Thyroid gland (tissue), 4 donors: ENCODE measurements around the gene PDCD4. TPM values are rescaled to one million over a fixed set of nuclear protein-coding genes. Genes with fewer than 3 reads are reported as not detected.

ENCODE experiments used
- DNase-seq, 2 donors: peaks; one replicate each; pipeline ENCODE4 v3.0.0-alpha.2; 2019
- H3K27ac ChIP-seq, 3 donors: fragments of 200-600 bp; sonication (generic); 1 replicate in 2 of 3; 2 replicates in 1 of 3; pipeline ENCODE4 v1.5.1; 2016 to 2019; ENCODE audit warnings: mild to moderate bottlenecking in 1 of 3, moderate library complexity in 1 of 3
- H3K27me3 ChIP-seq: fragments of 200-600 bp; sonication (generic); one replicate; pipeline ENCODE4 v1.5.1; 2019
- H3K36me3 ChIP-seq, 2 donors: fragments of 200-600 bp; sonication (generic); one replicate each; pipeline ENCODE4 v1.5.1; 2016 to 2019
- H3K4me1 ChIP-seq, 2 donors: fragments of 200-600 bp; sonication (generic); one replicate each; pipeline ENCODE4 v1.5.1; 2017 to 2019
- H3K4me3 ChIP-seq, 3 donors: fragments of 200-600 bp; sonication (generic); replicated peaks in 1 of 3; 1 replicate in 2 of 3; 2 replicates in 1 of 3; pipeline ENCODE4 v1.5.1; 2016; ENCODE audit warnings: mild to moderate bottlenecking in 1 of 3
- H3K9me3 ChIP-seq: fragments of 200-600 bp; sonication (generic); one replicate; pipeline ENCODE4 v1.5.1; 2017
- CTCF ChIP-seq, 6 experiments: fragments of 200-600 bp in 3 of 6; fragments of 450-650 bp in 3 of 6; sonication (generic) in 3 of 6; IDR thresholded peaks; one replicate each; pipeline ENCODE4 v1.5.1; 2016 to 2019; ENCODE audit warnings: antibody characterized with exemption in 6 of 6, mild to moderate bottlenecking in 2 of 6, inconsistent platforms in 1 of 6, moderate library complexity in 1 of 6
- POLR2A ChIP-seq, 2 donors: fragments of 450-650 bp; IDR thresholded peaks; one replicate each; pipeline ENCODE4 v1.6.1; 2017; ENCODE audit warnings: antibody characterized with exemption in 2 of 2, mild to moderate bottlenecking in 2 of 2, moderate library complexity in 1 of 2
- WGBS, 2 donors: methylation state at CpG; one replicate each; pipeline ENCODE4 v1.1.5; 2017; 5-methylcytosine and 5-hydroxymethylcytosine counted together
- intact Hi-C: fragments of 100-400 bp; cut with DNase I; formaldehyde crosslinking; loops from one replicate; pipeline ENCODE4 v1.15.1; 2023
- total RNA-seq, 4 donors: library from RNA; depleted of rRNA; stranded (reverse); fragments of >200 nt; gene quantifications; one replicate each; pipeline ENCODE4 v1.2.3, GENCODE V29; 2016

PDCD4 gene
- total RNA-seq, 4 donors from 2014 or later: 188 to 340 (median 256) TPM

GRCh38 chr10:110824660-110825059 is 47.1 kb upstream of the PDCD4 start:
- Histone ChIP-seq H3K36me3 (no peaks in the 10 kb centered on the region), H3K4me1 (peaks cover 60 to 69% of the 10 kb centered on the region in 2 donors), H3K9me3 (no peaks in the 10 kb centered on the region), H3K27me3 (no peaks in the 10 kb centered on the region), H3K27ac (peak overlapping the region; percentile 90 to 97 (median 96)), H3K4me3 (no peak overlapping the region)
- intact Hi-C loops: no loop called here
- peak; percentile 65 to 71 for DNase-seq
- WGBS, 2 donors: 47% methylated on average over 5 of the region's 5 CpGs
- TF ChIP-seq POLR2A (IDR thresholded peaks at IDR 0.05): peak in 1 of 2 donors; percentile 69
- TF ChIP-seq CTCF (IDR thresholded peaks at IDR 0.05): no peak

GRCh38 chr10:110825508-110825907 is 46.2 kb upstream of the PDCD4 start:
- Histone ChIP-seq H3K9me3 (no peaks in the 10 kb centered on the region), H3K4me1 (peaks cover 51 to 67% of the 10 kb centered on the region in 2 donors), H3K27ac (peak overlapping the region; percentile 90 to 97 (median 96)), H3K4me3 (no peak overlapping the region), H3K27me3 (no peaks in the 10 kb centered on the region), H3K36me3 (no peaks in the 10 kb centered on the region)
- TF ChIP-seq CTCF (IDR thresholded peaks at IDR 0.05): no peak
- no peak for TF ChIP-seq POLR2A (IDR thresholded peaks at IDR 0.05)
- intact Hi-C loops: no loop called here
- no peak for DNase-seq
- WGBS, 2 donors: 84 to 89% methylated on average over 1 of the region's 1 CpG

GRCh38 chr10:110827410-110827809 is 44.3 kb upstream of the PDCD4 start:
- TF ChIP-seq CTCF (IDR thresholded peaks at IDR 0.05): no peak
- TF ChIP-seq POLR2A (IDR thresholded peaks at IDR 0.05): no peak
- Histone ChIP-seq H3K27me3 (no peaks in the 10 kb centered on the region), H3K36me3 (no peaks in the 10 kb centered on the region), H3K27ac (peak overlapping the region; percentile 19 to 62 (median 48)), H3K9me3 (no peaks in the 10 kb centered on the region), H3K4me1 (peaks cover 32 to 48% of the 10 kb centered on the region in 2 donors), H3K4me3 (no peak overlapping the region)
- DNase-seq: no peak
- WGBS, 2 donors: 55 to 59% methylated on average over 4 of the region's 4 CpGs
- intact Hi-C loops: no loop called here

GRCh38 chr10:110827875-110828274 is 43.9 kb upstream of the PDCD4 start:
- intact Hi-C loops: no loop called here

More at GRCh38 chr10:110827875-110828274, 43.9 kb upstream of the PDCD4 start:
- Histone ChIP-seq H3K27me3 (no peaks in the 10 kb centered on the region), H3K27ac (peak overlapping the region; percentile 48 to 62 (median 60)), H3K4me3 (no peak overlapping the region), H3K4me1 (peaks cover 28 to 43% of the 10 kb centered on the region in 2 donors), H3K36me3 (no peaks in the 10 kb centered on the region), H3K9me3 (no peaks in the 10 kb centered on the region)
- DNase-seq: peak; percentile 75 to 87
- TF ChIP-seq CTCF (IDR thresholded peaks at IDR 0.05) (no peak), POLR2A (IDR thresholded peaks at IDR 0.05) (peak in 1 of 2 donors; percentile 15)
- WGBS, 2 donors: 26 to 35% methylated on average over 7 to 8 of the region's 8 CpGs
